NCI-H2227 treated with DMSO at 0.1 percent for 48 hours (cell line): ENCODE data around the gene ABTB1.
"Not testable (repeated sequence)": the region's sequence is repeated elsewhere in the genome, so short reads cannot be mapped to it uniquely, and the experiment has no call there.

Source experiments
- DNase-seq: peaks from one replicate; lab custom pipeline; 2025; lab: John Stamatoyannopoulos, UW

The ABTB1 gene

GRCh38 chr3:127688416-127689265 is 15.9 kb downstream of the ABTB1 start:
- no peak for DNase-seq

GRCh38 chr3:127689266-127689860 is 16.6 kb downstream of the ABTB1 start:
- no peak for DNase-seq

GRCh38 chr3:127690106-127690505 is 17.4 kb downstream of the ABTB1 start:
- DNase-seq: no peak

- DNase-seq: no peak
These were observed 18.2 kb downstream of the ABTB1 start for GRCh38 chr3:127690823-127691452.

GRCh38 chr3:127691489-127691888 is 18.7 kb downstream of the ABTB1 start:
- no peak for DNase-seq

GRCh38 chr3:127691974-127692373 is 19.2 kb downstream of the ABTB1 start:
- no peak for DNase-seq

GRCh38 chr3:127692501-127693335 is 20.0 kb downstream of the ABTB1 start:
- no peak for DNase-seq

- no peak for DNase-seq
These were observed 20.6 kb downstream of the ABTB1 start for GRCh38 chr3:127693336-127693843.

GRCh38 chr3:127694467-127695215 is 21.9 kb downstream of the ABTB1 start:
- no peak for DNase-seq

GRCh38 chr3:127697551-127698240 is 24.9 kb downstream of the ABTB1 start:
- peak; percentile 40 for DNase-seq

- DNase-seq: no peak
These were observed 25.5 kb downstream of the ABTB1 start for GRCh38 chr3:127698286-127698685.

GRCh38 chr3:127698691-127699415 is 26.1 kb downstream of the ABTB1 start:
- no peak for DNase-seq

GRCh38 chr3:127699416-127700300 is 26.9 kb downstream of the ABTB1 start:
- no peak for DNase-seq

GRCh38 chr3:127700406-127700805 is 27.7 kb downstream of the ABTB1 start:
- no peak for DNase-seq

- no peak for DNase-seq
These were observed 28.6 kb downstream of the ABTB1 start for GRCh38 chr3:127701280-127701911.

GRCh38 chr3:127702151-127702578 is 29.4 kb downstream of the ABTB1 start:
- no peak for DNase-seq

GRCh38 chr3:127704840-127705239 is 32.1 kb downstream of the ABTB1 start:
- not testable (repeated sequence) for DNase-seq

GRCh38 chr3:127706312-127706711 is 33.6 kb downstream of the ABTB1 start:
- no peak for DNase-seq
